HUDEP-2 (cell line): ENCODE data around the gene BRSK2.
"Not testable (repeated sequence)": the region's sequence is repeated elsewhere in the genome, so short reads cannot be mapped to it uniquely, and the experiment has no call there.

Experiments
- DNase-seq, 76 experiments: peaks; one replicate each; lab custom pipeline; 2025; ENCODE audit not compliant: unreplicated experiment in 76 of 76; lab: John Stamatoyannopoulos, UW

Gene BRSK2

DNA sequence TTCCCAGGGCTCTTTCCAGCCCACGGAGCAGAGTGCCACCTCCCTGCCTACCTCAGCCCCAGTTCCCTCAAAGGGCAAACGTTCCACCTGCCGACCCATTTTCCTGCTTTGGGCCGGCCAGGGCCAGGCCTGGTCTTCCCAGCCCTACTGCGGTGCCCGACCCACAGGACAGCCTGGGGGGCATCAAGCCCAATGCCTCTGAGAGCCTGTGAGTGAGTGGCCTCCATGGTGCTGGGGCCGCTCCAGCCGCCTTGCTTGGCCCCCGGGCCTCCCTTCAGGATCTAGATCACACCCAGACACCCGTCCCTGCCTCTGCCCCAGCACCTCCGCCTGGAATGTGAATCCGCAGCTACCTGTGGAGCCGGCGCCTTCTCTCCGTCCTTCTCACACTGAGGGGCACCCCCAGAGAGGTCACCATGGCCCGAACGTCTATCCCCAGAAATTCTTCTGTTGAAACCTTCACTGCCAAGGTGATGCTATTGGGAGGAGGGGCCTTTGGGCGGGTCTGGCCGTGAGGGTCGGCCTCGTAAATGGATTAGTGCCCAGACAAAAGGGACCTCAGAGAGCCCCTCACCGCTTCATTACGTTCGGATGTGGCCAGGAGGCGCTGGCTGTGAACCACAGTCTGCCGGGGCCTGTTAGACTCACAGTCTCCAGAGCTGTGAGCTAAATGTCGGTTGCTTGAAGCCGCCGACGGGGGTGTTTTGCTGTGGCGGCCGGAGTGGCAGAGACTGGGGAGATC is 36.2 kb upstream of the BRSK2 start:
- DNase-seq, result no peak

DNA sequence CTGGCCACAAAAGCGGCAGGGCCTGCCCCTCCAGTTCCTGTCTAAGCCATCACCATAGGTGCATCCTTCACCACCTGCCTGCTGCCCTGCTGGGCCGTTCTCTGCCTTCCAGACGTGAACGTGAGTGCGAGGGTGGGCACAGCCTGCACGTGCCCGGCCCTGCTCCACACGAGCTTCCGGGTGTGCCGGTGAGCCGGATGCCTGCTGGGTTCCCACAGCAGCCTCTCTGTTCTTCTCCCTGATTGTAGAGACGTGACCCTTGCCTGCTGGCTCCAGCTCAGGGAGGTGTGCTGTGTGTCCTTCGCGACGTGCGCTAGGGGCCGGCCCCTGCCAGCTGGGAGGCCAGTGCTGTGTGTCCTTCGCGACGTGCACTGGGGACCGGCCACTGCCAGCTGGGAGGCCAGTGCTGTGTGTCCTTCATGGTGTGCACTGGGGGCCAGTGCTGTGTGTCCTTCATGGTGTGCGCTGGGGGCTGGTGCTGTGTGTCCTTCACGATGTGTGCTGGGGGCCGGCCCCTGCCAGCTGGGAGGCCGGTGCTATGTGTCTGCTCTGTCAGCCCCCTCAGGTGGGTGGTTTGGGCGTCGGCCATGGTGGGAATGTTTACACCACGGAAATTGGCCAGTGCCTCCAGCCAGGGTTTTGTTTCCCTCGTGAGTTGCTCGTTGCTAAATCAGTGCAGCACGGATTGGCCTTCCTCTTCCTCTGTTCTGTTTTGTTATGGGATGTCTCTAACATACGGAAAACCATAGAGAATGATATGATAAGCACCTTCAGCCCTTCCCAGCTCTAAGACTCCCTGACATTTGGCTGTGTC is 35.4 kb upstream of the BRSK2 start:
- no peak for DNase-seq

DNA sequence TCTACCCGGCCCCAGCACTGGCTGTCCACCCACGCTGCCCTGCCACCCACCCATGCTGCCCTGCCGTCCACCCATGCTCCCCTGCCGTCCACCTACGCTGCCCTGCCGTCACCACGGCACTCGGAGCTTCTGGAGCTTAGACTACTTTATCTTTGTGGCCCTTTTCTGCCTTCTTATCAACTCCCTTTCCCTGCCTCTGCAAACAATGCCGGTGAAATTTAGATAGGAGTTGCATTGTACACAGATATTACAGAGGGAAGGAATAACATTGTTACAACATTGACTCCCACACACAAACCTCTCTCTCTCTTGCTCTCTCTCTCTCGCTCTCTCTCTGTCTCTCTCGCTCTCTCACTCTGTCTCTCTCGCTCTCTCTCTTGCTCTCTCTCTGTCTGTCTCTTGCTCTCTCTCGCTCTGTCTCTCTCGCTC is 33.7 kb upstream of the BRSK2 start:
- DNase-seq, result peak in 10 of 76 experiments; percentile 3 to 38 (median 24)

DNA sequence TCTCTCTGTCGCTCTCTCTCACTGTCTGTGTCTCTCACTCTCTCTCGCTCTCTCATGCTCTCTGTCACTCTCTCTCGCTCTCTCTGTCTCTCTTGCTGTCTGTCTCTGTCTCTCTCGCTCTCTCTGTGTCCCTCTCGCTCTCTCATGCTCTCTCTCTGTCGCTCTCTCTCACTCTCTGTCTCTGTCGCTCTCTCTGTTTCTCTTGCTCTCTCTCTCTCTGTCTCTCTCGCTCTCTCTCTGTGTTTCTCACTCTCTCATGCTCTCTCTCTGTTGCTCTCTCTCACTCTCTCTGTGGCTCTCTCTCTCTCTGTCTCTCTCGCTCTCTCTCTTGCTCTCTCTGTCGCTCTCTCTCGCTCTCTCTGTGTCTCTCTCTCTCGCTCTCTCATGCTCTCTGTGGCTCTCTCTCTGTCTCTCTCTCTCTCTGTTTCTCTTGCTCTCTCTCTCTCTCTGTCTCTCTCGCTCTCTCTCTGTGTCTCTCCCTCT is 33.2 kb upstream of the BRSK2 start:
- no peak for DNase-seq

DNA sequence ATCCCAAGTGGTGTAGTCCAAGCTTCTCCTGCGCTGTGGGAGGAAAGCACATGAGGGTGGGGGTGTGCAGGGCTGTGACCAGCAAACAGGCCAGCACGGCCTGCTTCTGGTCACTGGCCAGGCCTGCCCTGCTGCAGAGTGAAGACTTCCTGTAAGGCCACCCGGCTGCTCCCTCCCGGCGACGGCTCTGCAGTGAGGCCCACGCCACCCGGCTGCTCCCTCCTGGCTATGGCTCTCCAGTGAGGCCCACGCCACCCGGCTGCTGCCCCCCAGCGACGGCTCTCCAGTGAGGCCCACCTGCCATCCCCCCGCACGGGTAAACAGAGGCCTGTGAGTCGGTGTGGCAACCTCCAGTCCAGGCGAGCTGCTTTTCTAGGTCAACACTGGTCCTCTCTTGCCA is 31.4 kb upstream of the BRSK2 start:
- DNase-seq, result no peak

DNA sequence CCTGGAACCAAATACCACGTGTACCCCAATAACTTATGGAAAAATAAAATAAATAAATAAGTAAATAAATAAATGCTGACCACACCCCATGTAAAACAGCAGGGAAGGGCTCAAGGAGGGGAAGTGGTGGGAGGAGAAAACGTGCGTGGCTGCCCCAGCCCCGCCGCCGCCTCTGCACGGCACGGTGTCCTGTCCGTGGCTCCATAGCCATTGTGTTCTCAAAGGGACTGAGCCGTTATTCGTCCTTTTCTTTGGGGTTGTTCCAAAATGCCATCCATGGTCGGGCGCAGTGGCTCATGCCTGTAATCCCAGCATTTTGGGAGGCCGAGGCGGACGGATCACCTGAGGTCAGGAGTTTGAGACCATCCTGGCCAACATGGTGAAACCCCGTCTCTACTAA is 30.8 kb upstream of the BRSK2 start:
- not testable (repeated sequence) for DNase-seq

DNA sequence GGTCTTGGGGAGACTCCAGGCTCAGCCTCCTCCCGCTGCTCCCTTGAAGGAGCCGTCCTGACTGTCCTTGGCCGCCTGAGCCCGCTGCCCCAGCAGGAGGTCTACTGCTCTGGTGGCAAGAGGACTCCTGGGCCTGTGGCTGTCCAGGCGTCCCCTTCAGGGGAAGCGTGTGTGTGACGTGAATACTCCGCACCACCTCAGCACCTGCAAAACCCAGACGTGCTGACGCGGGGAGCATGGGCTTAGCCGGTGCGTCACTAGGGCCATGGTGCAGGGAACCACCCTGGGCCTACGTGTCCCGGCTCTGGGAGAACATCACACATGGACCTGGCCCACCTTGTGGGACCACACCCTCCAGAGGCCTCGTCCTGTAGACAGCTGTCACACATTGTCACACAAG is 30.2 kb upstream of the BRSK2 start:
- no peak for DNase-seq

DNA sequence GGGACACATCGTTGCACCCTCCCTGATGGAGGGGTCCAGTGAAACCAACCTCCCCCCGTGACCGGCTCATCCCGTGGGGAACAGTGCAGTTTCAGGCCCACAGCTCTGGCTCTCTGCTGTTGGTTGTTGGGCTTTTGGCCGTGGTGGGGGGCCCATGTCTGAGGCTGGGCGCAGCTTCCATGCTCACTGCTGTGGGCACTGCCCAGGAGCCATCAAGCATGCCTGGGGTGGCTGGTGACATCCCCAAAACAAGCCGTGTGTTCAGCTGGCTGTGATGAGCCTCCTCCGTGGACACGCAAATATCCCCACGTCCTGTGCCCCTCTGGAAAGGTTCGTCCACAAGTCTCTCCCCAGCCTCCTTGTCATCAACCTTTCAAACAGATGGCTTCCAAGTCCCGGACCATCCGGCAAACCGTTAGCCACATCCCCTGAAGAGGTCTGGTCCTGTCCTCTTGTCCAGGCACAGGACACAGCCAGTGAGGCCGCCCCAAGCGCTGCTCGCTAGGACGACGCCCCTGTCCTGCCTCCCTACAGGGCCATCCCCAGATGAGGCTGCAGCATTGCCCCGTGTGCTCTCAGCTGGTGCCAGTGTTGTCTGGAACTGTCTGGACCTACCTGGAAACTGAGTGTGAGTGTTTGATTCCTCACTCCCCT is 29.4 kb upstream of the BRSK2 start:
- no peak for DNase-seq

DNA sequence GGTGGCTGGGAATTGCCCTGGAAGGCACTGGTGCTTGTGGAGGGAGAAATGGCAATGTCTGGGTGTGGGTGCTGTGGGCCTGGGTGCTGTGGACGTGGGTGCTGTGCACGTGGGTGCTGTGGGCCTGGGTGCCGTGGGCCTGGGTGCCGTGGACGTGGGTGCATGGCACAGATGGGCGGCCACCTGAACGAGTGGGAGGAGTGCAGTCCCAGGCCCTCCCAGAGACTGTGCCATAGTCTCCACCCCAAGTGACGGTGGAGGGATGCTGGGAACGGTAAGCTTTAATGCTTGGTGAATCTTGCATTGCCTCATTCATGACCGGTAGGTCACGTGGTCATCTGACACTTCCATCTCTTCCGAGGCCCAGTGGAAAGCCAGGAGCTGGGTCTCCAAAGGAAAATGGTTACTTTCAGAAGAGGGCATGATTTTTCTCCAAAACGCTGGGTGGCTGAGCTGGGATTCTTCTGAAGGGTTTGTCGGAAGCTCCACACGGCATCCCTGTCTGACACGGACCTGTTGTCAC is 28.8 kb upstream of the BRSK2 start:
- no peak for DNase-seq

DNA sequence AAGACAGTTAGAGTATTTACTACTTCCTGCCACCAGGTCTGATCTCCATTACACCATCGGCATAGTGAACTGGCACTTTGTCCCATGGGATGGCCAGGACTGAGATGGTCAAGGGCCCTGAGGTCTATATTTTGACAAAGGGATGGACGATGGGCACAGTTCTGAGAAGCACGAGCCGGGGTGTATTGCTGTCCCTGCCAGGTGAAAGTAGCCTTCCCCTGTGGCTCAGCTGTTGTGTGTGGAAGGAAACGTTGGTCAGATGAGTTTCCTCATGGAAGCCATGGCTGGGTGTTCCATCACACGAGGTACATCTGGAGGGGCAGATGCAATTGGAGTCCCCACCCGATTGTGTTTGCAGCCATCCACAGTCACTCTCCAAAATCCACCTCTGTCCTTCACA is 27.9 kb upstream of the BRSK2 start:
- no peak for DNase-seq

DNA sequence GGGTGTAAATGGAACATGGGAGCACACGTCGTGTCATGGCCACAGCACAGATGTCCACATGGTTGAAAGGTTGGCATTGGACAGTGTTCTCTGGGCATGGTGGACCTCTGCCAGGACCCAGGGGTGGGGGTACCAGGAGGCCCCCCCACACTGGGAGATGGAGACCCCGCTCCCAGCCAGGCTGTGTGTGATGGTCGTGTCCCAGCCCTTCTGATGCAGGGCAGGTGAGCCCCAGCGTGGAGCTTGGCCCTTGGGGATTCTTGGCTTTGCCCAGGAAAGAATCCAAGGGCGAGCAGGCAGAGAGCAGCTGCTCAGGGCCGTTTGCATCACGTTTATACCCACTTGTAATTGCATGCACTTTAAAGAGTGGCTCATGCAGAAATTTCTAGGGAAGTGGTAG is 22.0 kb upstream of the BRSK2 start:
- no peak for DNase-seq

DNA sequence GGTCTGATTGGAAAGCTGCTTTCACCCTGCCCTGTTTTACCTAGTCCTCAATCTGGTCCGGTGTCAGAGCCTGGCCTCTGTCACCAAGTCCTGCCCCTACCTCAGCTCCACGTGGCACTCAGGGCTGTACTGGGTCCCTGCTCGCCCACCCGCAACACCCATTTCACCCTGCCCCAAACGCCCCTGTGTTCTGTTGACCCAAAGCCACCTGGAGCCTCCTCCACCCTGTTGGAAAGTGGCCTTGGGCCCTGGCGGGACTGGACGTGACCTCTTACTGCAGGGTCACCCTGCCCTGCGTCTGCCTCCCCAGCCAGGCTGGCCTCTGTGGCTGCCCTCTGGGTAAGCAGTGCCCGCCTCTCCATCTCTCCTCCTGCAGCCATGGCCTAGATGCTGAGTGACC is 21.5 kb upstream of the BRSK2 start:
- DNase-seq, result no peak

DNA sequence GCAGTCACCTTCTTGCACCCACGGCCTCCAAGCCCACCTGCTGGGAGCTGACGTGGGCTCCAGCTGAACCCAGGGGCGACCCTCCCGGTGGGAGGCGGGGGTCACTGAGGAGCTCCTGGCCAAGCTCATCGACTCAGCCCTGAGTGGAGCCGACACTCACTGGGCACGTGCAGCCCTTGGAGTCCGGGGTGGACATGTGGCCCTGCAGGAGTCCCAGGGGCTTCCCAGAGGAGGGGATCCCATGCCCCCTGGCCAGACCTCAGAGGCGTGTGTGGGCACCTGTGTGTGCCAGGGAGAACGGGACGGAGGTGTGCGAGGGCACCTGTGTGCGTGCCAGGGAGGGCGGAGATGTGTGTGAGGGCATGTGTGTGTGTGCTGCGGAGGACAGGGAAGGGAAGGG is 20.8 kb upstream of the BRSK2 start:
- no peak for DNase-seq

DNA sequence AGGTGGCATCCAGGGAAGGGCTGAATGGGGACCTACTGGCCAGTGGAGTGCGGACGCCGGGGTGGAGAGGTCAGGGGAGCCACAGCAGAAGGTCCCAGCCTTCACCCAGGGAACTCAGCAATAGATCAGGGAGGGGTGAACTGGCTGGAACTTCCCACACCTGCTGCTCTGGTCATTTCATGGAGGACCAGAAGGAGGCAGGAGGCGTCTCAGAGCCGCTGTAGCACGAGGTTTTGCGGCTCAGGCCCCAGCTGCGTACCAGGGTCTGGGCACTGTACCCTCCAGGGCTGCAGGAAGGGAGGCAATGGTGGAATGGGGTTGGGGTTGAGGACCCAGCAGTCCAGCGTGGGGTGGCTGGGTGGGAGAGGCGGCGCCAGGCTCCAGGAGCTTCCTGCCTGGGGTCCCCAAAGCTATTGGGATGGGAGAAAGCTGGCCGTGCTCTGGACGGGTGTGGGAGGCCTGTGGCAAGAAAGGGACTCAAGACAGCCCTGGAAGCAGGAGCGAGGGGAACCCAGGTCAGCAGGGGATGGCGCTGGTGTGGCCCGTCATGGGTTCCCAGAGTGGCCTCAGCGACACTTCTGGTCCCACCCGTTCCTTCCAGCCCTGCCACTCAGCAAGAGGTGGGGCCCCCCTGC is 20.2 kb upstream of the BRSK2 start:
- no peak for DNase-seq

DNA sequence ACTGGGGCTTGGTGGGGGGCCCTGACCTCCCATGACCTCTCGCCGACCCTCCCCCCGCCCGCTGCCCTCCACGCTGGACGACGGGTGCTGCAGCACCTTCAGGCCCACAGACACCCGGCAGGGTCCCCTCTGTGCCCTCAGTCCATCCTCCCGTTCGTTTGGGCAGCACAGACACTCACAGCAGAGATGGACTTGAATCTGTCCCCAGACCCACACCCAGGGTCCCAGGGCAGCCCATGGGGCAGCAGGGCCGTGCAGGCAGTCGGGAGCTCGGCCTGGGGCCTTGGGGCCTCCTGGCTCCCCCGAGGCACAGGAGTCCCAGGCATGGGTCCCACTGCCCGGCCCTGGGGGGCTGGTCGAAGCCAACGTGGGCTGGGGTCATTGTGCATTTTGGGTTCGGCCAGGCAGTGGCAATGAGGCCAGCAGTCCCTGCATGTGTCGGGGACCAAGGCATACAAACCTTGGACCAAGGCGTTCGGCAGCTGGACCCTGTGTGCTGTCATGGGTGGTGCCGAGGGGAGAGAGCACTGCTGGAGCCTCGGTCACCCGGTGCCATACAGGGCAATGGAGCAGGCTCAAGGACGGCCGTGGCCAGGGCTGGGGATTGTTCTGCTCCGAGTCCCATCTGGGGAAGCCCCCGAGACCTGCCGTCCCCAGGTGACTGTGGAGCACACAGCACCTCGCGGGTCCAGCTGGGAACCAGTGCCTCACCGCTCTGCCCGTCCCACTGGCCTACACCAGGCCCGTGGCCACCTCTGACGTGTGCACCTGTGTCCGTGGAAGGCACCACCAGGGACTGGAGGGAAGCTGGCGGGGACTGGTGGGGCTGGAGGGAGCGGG is 19.3 kb upstream of the BRSK2 start:
- no peak for DNase-seq

DNA sequence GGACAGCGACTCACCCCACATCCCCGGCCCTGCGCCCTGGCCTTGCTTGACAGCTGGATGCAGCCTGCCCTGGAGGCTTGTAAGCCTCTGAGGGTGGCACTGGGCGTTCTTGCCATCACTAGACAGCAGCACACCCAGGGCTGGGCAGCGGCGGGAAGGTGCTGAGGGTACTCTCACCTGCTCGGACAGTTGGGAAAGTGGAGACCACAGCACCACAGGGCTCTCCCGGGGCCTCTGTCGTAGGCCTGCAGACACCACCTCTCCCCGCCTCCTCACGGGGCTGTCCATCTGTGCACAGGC is 18.8 kb upstream of the BRSK2 start:
- no peak for DNase-seq

DNA sequence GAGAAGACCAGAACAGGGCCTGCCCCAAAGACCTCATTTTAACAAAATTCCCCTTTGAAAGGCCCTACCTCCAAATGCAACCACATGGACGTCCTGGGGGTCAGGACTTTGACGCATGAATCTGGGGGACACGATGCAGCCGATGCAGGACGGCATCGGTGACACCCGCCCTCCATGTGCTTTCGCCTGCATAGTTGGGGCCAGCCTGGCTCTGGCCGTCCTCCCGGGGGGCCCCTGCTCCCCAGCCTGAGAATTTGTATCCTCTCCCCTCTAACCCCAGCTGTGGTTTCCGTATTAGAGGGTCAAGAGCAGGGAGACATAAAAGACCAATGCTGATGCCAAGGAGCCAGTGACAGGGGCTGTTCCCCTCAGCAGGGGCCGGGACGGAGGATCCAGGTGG is 18.4 kb upstream of the BRSK2 start:
- DNase-seq, result no peak

DNA sequence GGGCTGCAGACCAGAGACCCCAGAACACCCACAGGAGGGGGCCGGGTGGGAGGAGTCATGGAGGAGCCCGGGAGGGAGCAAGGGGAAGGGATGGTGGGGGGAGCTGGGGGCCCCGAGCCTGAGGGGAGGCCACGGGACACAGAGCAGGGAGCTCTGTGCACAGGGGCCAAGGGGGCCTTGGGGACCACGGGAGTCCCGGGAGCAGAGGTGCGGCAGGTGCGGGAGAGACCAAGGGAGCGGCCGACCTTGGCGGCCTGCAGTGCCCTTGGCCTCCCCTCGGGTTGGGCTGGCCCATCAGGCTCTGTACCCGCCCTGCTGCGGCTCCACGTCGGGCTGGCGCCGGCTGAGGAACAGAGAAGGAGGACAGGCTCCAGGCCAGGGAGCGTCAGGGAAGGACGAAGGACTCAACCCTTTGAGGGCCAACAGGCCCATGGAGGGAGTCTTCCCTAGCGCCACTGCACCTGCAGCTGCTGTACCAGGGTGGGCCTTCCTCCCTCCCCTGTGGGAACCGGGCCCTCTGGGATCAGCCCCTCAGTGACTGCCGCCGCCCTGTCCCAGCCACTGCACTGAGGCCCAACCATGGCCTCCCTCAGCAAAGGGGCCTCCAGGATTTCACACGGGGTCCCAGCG is 17.8 kb upstream of the BRSK2 start:
- no peak for DNase-seq

DNA sequence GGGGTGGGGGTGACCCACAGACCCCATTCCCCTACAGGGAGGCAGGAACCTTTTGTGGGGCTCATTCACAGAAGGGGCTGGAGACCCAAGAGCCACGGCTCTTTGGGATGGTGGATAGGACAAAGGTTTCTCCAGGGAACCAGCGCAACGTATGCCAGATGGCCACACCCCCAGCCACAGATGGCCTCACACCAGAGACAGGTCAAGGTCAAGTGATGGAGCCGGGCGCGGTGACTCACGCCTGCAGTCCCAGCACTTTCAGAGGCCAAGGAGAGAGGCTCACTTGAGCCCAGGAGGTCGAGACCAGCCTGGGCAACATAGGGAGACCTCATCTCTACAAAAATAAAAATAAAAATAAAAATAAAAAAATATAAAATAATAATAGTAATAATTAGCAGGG is 17.1 kb upstream of the BRSK2 start:
- no peak for DNase-seq
